LNCAP (cell line): ENCODE data around the gene CCL18.

Experiments
- CTCF ChIP-seq: fragments of 450-650 bp; IDR thresholded peaks from 2 replicates; pipeline ENCODE4 v1.5.1; 2017; ENCODE audit warnings: mild to moderate bottlenecking

The CCL18 gene

GRCh38 chr17:36059406-36059805 lies 4.7 kb upstream of the CCL18 start:
- TF ChIP-seq CTCF = no peak

GRCh38 chr17:36060816-36061215 lies 3.3 kb upstream of the CCL18 start:
- TF ChIP-seq CTCF = no peak

GRCh38 chr17:36066365-36066985 lies 2.4 kb downstream of the CCL18 start:
- TF ChIP-seq CTCF = no peak

- no peak for TF ChIP-seq CTCF
These were observed 4.5 kb downstream of the CCL18 start for GRCh38 chr17:36068524-36068923.

GRCh38 chr17:36069136-36069535 lies 5.1 kb downstream of the CCL18 start:
- no peak for TF ChIP-seq CTCF

- no peak for TF ChIP-seq CTCF
These were observed 6.4 kb downstream of the CCL18 start for GRCh38 chr17:36070427-36070826.

GRCh38 chr17:36071751-36072150 lies 7.7 kb downstream of the CCL18 start:
- TF ChIP-seq CTCF = no peak
